Measurements from ENCODE around the gene ATP8A2. TPM values are rescaled to one million over a fixed set of nuclear protein-coding genes. Genes with fewer than 3 reads are reported as not detected.

ATP8A2 gene
- total and polyA plus RNA-seq, 2 of the 4 experiments (the other 2 are of a cell fraction): 0.02 to 0.18 TPM

DNA sequence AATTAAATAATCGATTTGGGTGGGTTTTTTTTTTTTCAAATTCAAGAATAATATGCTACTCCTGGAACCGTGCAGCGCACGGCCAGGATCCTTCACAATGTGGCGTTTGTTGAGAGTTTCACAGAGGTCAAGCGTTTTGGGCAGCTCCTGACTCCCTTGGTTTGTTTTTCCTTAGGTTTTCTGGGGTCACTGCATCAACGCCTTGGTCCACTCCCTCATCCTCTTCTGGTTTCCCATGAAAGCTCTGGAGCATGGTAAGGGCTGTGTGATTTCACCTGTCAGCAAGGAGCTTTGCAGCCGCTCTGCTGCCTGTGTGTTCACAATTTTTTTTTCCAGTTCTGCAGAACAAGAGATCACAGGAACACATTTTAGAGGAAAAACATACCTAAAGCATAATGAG is 467.6 kb downstream of the ATP8A2 start:
- Histone ChIP-seq H3K9me3 (ENCODE audit: control insufficient read depth, insufficient read depth, low read length) (peaks cover 2% of the 10 kb centered on the region), H4K8ac (ENCODE audit: low read depth in 2 of 2, low read length in 2 of 2) (no peak overlapping the region), H2BK15ac (ENCODE audit: low read depth, low read length) (no peak overlapping the region), H3K79me1 (ENCODE audit: low read depth in 1 of 2, low read length in 2 of 2) (no peaks in the 10 kb centered on the region), H2AFZ (replicated peaks; ENCODE audit: low read length, poor library complexity) (no peak overlapping the region), H3K9me1 (ENCODE audit: insufficient read depth, low read length) (no peaks in the 10 kb centered on the region), H2AK9ac (replicated peaks; ENCODE audit: low read depth, low read length, poor library complexity) (no peak overlapping the region), H4K91ac (ENCODE audit: insufficient read depth, low read depth, low read length) (no peak overlapping the region), H3K27me3 (ENCODE audit: control insufficient read depth, insufficient read depth, low read length) (no peaks in the 10 kb centered on the region), H3K27ac (ENCODE audit: insufficient read depth, low read length) (no peak overlapping the region), H3K4me1 (ENCODE audit: control insufficient read depth, insufficient read depth, low read length) (no peaks in the 10 kb centered on the region), H3K4me3 (ENCODE audit: insufficient read depth, low read depth, low read length) (no peak overlapping the region), H3K9ac (ENCODE audit: low read depth, low read length) (no peak overlapping the region), H3K4me2 (ENCODE audit: low read depth, low read length) (no peak overlapping the region), H2BK5ac (ENCODE audit: low read depth, low read length, poor library complexity, severe bottlenecking) (no peak overlapping the region), H3K23ac (ENCODE audit: low read depth, low read length) (no peak overlapping the region), H3K18ac (ENCODE audit: low read depth, low read length) (no peak overlapping the region), H3K56ac (ENCODE audit: extremely low read depth, insufficient read depth, low read length) (no peak overlapping the region), H2BK120ac (ENCODE audit: low read depth, low read length) (no peak overlapping the region), H2BK20ac (ENCODE audit: low read depth, low read length) (no peak overlapping the region), H2AK5ac (ENCODE audit: low read depth, low read length) (no peak overlapping the region), H4K20me1 (ENCODE audit: insufficient read depth, low read length) (no peaks in the 10 kb centered on the region), H3K36me3 (ENCODE audit: control insufficient read depth, insufficient read depth, low read length) (no peaks in the 10 kb centered on the region), H3K4ac (ENCODE audit: low read depth, low read length) (no peak overlapping the region), H4K5ac (ENCODE audit: low read depth, low read length) (no peak overlapping the region), H3K14ac (replicated peaks; ENCODE audit: low read depth, low read length) (no peak overlapping the region)
- dilution Hi-C loops (cut with HindIII; ENCODE audit: low sequenced_read_pairs, unreplicated experiment): no loop called here
- no peak for ATAC-seq (ENCODE audit: low read depth)
- intact Hi-C loops (cut with micrococcal nuclease): no loop called here
- no TSS peak for BruUV-seq (replicated peaks)
- 80% methylated on average over 2 of the region's 8 CpGs; no CpG with 5 or more reads in 1 of the 2 experiments for WGBS, 2 experiments (ENCODE audit: extremely low coverage in 2 of 2, insufficient read length in 1 of 2)
- no peak for TF ChIP-seq RAD21 (IDR thresholded peaks at IDR 0.05; ENCODE audit: low read length)
- no peak for TF ChIP-seq RCOR1 (IDR thresholded peaks at IDR 0.05; ENCODE audit: insufficient replicate concordance, low read length)
- TF ChIP-seq MAZ (IDR thresholded peaks at IDR 0.05; ENCODE audit: borderline replicate concordance, low read depth, low read length): no peak
- no peak for TF ChIP-seq CTCF (conservative IDR thresholded peaks at IDR 0.05; ENCODE audit: low read depth, low read length)
- no peak for TF ChIP-seq BHLHE40 (IDR thresholded peaks at IDR 0.05; ENCODE audit: low read depth, low read length)
- TF ChIP-seq, protein P1, sequence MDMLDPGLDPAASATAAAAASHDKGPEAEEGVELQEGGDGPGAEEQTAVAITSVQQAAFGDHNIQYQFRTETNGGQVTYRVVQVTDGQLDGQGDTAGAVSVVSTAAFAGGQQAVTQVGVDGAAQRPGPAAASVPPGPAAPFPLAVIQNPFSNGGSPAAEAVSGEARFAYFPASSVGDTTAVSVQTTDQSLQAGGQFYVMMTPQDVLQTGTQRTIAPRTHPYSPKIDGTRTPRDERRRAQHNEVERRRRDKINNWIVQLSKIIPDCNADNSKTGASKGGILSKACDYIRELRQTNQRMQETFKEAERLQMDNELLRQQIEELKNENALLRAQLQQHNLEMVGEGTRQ (IDR thresholded peaks at IDR 0.05; ENCODE audit: low read depth, low read length): no peak
- no peak for TF ChIP-seq POLR2A (IDR thresholded peaks at IDR 0.05; ENCODE audit: low read depth, low read length)
- no peak for TF ChIP-seq CHD1 (IDR thresholded peaks at IDR 0.05; ENCODE audit: low read depth, low read length)
- TF ChIP-seq SMC3 (IDR thresholded peaks at IDR 0.05; ENCODE audit: low read depth, low read length): no peak
- no peak for TF ChIP-seq FOS (IDR thresholded peaks at IDR 0.05; ENCODE audit: low read depth, low read length)
- no peak for TF ChIP-seq MAFK (IDR thresholded peaks at IDR 0.05; ENCODE audit: low read depth, low read length)
- no peak for DNase-seq
- in situ Hi-C loops (cut with MboI; ENCODE audit: low sequenced_read_pairs): loop anchor here (10.0 kb wide), 1 partner anchor 225 kb away; no protein-coding TSS in a partner anchor
- ChIA-PET CTCF (no interaction called here), POLR2A (ENCODE audit: unreplicated experiment) (no interaction called here)
